Measurements from ENCODE around the gene SEC16B. TPM values are rescaled to one million over a fixed set of nuclear protein-coding genes. Genes with fewer than 3 reads are reported as not detected.

SEC16B gene
- total and polyA plus RNA-seq, 2 donors, result 2.7 to 8.6 TPM

DNA sequence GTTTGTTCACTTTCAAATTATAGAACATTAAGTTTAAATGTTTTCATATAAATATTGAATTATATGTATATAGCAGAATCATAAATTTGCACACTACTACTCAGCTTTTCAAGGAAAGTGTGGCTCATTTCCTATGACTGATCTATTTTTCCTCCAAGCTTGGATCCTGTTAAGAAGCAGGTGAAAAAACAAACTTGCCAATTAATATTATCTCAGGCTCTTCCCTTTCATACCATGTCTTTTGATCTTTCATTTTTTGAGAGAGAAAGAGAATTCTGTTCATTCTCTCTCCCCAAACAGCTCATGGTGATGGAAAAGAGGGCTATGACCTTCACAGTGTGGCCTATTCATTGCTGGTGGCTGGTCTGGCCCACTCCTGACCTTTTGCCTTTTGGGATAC, 43.7 kb downstream of the SEC16B start:
- H3K4me1 ChIP-seq (ENCODE audit: insufficient read depth), result no peaks in the 10 kb centered on the region
- no peak overlapping the region for H3K27ac ChIP-seq (ENCODE audit: low read depth)
- no peak overlapping the region for H3K4me3 ChIP-seq (ENCODE audit: low read depth, low read length)
- DNase-seq (ENCODE audit: extremely low spot score), result no peak
- no peaks in the 10 kb centered on the region for H3K36me3 ChIP-seq (ENCODE audit: insufficient read depth)

DNA sequence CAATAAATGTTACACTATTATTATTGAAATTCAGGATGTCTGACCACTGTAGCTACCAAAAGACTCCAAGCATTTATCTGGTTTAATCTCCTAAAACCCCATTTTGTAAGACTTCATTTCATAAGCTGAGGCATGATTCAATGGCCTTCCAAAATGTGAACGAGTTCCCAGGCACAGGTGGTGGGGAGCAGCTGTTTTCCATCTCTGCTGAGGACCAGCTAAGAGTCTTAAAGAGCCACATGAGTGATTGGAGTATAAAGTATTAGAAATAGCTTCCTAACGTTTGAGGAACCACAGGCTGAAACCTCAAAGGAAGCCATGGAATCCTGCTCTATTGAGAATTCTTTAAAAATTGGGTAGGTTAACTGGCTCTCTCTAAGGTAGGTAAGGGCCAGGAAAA, 44.9 kb downstream of the SEC16B start:
- H3K4me3 ChIP-seq (ENCODE audit: low read depth, low read length), result no peak overlapping the region
- no peaks in the 10 kb centered on the region for H3K4me1 ChIP-seq (ENCODE audit: insufficient read depth)
- no peaks in the 10 kb centered on the region for H3K36me3 ChIP-seq (ENCODE audit: insufficient read depth)
- WGBS, result 31% methylated on average over 2 of the region's 2 CpGs
- no peak overlapping the region for H3K27ac ChIP-seq (ENCODE audit: low read depth)
- DNase-seq (ENCODE audit: extremely low spot score), result no peak

DNA sequence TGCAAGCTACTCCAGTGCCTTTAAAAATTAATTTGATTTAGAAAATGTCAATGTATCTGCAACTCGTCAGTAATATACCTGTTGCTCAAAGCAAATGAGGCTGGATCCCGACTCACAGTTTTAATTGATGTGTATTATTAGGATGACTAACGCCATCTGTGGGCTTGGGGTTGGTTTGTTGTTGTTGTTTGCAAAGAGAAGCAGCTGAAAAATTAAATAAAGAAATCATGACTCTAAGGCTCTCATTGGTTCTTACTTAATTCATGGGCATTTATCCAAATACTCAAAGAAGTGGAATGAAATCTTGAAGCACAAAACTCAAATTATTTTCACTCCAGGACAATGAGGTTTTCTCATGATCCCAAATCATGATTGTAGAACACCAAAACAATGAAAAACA, 46.4 kb downstream of the SEC16B start:
- WGBS, result 71% methylated on average over 3 of the region's 3 CpGs
- Histone ChIP-seq H3K36me3 (ENCODE audit: insufficient read depth) (no peaks in the 10 kb centered on the region), H3K4me3 (ENCODE audit: low read depth, low read length) (no peak overlapping the region), H3K4me1 (ENCODE audit: insufficient read depth) (no peaks in the 10 kb centered on the region), H3K27ac (ENCODE audit: low read depth) (no peak overlapping the region)
- DNase-seq (ENCODE audit: extremely low spot score), result no peak

DNA sequence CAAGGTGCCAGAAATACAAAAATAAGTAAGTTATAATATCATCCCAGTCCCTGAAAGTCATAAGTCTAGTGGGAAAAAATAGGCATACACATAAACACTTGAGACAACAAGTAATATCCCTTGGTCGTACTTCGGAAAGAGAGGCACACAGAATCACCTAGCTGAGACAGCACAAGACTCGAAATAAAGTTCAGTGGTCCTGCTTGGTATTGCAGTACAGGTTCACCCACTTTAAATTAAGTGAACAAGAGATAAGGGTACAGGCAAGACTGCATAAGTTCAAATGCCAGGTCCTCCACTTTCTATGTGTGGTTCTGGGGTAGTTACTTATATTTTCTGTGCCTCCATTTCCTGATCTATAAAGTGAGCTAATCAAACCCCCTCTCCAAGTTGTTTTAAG, 47.6 kb downstream of the SEC16B start:
- WGBS, result 84% methylated on average over 3 of the region's 3 CpGs
- Histone ChIP-seq H3K36me3 (ENCODE audit: insufficient read depth) (no peaks in the 10 kb centered on the region), H3K27ac (ENCODE audit: low read depth) (no peak overlapping the region), H3K4me3 (ENCODE audit: low read depth, low read length) (no peak overlapping the region), H3K4me1 (ENCODE audit: insufficient read depth) (no peaks in the 10 kb centered on the region)
- no peak for DNase-seq (ENCODE audit: extremely low spot score)

DNA sequence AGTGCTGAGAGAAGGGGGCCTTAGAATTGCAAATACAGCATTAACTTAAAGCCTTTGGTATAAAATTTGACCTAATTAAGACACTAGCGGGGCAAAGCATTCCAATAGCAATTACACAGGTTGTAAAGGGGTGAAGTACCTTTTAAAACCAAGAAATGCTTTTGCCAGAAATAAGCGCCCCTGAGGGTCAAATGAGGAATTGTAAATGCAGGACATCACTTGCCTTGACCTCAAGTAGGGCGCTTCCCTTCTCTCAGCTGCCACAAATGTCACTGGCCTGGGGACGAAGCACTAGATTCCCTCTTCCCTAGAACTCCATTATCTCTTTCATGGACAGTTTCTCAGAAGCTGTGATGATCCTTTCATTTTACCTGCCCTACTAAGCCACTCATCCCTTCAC, 48.3 kb downstream of the SEC16B start:
- 85% methylated on average over 4 of the region's 4 CpGs for WGBS
- Histone ChIP-seq H3K4me1 (ENCODE audit: insufficient read depth) (no peaks in the 10 kb centered on the region), H3K27ac (ENCODE audit: low read depth) (no peak overlapping the region), H3K4me3 (ENCODE audit: low read depth, low read length) (no peak overlapping the region), H3K36me3 (ENCODE audit: insufficient read depth) (no peaks in the 10 kb centered on the region)
- DNase-seq (ENCODE audit: extremely low spot score), result no peak

DNA sequence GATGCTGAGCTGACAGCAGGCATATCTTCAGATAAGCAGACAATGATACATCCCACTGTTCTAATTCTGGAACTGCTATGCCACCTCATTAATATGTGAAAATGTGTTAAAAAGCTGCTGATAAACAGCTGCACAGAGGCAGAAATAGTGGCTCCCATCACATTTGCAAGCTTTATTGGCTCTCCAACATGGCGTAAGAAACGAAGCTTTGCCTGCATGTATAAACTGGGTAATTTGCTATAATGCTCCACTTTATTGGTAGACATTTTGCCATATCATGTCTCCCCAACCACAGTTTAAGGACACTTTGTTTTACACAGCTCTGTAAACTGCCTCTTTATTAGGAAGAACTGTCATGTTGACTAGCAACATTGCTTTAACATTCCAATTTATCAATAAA, 49.8 kb downstream of the SEC16B start:
- Histone ChIP-seq H3K36me3 (ENCODE audit: insufficient read depth) (no peaks in the 10 kb centered on the region), H3K4me3 (ENCODE audit: low read depth, low read length) (no peak overlapping the region), H3K27ac (ENCODE audit: low read depth) (no peak overlapping the region), H3K4me1 (ENCODE audit: insufficient read depth) (no peaks in the 10 kb centered on the region)
- WGBS, result 85% methylated on average over 2 of the region's 2 CpGs
- DNase-seq (ENCODE audit: extremely low spot score), result no peak

DNA sequence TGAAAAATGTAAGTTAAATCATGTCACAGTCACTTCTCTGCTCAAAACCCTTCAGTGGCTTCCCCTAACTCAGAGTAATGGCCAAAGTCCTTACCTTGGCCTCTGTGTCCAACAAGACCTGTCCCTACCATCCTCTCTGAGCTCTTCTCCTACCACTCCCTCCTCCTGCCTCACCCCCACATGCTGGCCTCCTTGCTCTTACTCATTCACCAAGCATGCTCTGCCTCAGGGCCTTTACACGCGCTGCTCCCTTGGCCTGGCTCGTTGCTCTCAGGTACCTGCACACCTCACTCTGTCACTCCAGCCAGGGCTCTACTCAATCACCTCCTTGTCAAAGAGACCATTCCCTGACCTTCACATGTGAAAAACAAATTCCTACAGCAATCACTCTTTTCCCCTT, 54.2 kb downstream of the SEC16B start:
- H3K4me3 ChIP-seq (ENCODE audit: low read depth, low read length), result no peak overlapping the region
- no peak overlapping the region for H3K27ac ChIP-seq (ENCODE audit: low read depth)
- H3K36me3 ChIP-seq (ENCODE audit: insufficient read depth), result no peaks in the 10 kb centered on the region
- no peak for DNase-seq (ENCODE audit: extremely low spot score)
- no peaks in the 10 kb centered on the region for H3K4me1 ChIP-seq (ENCODE audit: insufficient read depth)
- 93% methylated on average over 3 of the region's 3 CpGs for WGBS

GRCh38 chr1:177914603-177915002, 55.3 kb downstream of the SEC16B start:
- DNase-seq (ENCODE audit: extremely low spot score), result no peak
- H3K4me3 ChIP-seq (ENCODE audit: low read depth, low read length), result no peak overlapping the region
- WGBS, result 89% methylated on average over 7 of the region's 7 CpGs
- no peaks in the 10 kb centered on the region for H3K36me3 ChIP-seq (ENCODE audit: insufficient read depth)
- H3K4me1 ChIP-seq (ENCODE audit: insufficient read depth), result no peaks in the 10 kb centered on the region
- no peak overlapping the region for H3K27ac ChIP-seq (ENCODE audit: low read depth)

DNA sequence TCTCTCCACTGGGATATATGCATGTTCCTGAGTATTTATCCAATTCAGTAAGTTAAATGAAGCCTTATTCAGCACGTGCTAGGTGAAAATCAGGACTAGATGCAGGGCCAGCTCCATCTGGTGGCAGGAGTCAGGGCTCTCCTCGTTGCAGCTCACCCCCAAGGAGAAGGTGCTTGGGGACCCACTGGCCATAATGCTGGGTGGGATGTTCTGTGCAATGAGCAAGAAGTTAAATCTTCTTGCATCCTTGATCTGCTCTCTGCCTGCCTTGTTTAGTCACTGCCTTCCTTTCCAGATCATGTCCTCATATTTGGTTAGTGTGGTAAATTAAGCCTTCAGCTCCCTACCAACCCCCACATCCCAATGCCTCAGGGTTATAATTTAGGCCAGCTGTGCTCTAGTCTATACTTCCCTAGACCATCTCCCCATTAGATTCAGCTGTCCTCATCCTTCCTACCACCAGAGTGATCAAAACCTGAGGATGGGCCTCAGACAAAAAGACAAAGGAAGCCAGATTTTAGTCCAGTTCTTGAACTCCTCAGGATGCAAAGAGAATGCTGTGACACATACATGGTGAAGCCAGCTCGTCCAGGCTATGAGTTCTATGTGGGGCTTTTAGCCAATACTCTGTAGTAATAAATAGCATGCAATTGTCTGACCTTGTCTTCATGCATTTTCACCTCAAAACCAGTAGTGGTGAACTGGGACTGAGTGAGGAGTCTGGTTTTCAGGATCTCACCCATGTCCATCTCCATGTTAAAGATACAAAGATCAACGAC, 55.9 kb downstream of the SEC16B start:
- H3K4me1 ChIP-seq (ENCODE audit: insufficient read depth), result no peaks in the 10 kb centered on the region
- no peak overlapping the region for H3K27ac ChIP-seq (ENCODE audit: low read depth)
- DNase-seq (ENCODE audit: extremely low spot score), result no peak
- H3K36me3 ChIP-seq (ENCODE audit: insufficient read depth), result no peaks in the 10 kb centered on the region
- H3K4me3 ChIP-seq (ENCODE audit: low read depth, low read length), result no peak overlapping the region
- 43% methylated on average over 4 of the region's 4 CpGs for WGBS

DNA sequence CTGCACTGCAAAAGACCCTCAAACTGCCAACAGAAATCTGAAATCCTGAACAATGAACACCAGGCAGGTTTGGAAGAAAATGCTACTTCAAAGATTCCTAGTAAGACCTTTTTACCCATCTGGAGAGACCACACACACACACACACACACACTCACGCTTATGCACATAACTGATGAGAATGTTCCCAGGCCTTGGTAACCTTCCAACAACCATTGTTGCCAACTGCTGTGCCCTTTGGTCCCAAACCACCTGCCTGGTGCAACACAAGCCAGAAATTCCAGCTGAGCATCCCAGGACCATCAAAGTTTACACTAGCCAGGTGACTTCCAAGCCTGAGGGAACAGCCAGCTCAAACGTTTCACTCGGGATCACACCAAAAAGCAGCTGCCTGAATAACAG, 56.9 kb downstream of the SEC16B start:
- Histone ChIP-seq H3K36me3 (ENCODE audit: insufficient read depth) (no peaks in the 10 kb centered on the region), H3K4me1 (ENCODE audit: insufficient read depth) (no peaks in the 10 kb centered on the region), H3K27ac (ENCODE audit: low read depth) (no peak overlapping the region), H3K4me3 (ENCODE audit: low read depth, low read length) (no peak overlapping the region)
- WGBS, result 42% methylated on average over 3 of the region's 3 CpGs
- no peak for DNase-seq (ENCODE audit: extremely low spot score)

DNA sequence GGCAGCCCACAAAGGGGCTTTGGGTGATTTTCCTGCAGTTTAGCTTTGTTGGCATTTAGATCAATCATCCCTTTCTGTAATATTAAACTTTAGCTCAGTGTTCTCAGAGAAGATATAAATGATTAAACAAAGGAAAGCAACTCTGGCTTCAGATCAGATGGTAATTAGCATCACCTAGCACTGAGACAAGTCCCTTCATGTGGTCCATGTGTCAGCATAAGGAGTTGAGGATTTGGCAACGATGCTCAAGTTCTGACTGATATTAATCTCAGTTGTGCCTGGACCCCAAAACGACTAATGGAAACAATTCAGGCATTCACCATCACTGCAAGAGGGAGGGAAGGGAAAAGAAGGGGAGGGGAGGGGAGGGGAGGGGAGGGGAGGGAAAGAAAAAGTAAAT, 60.4 kb downstream of the SEC16B start:
- Histone ChIP-seq H3K36me3 (ENCODE audit: insufficient read depth) (no peaks in the 10 kb centered on the region), H3K4me1 (ENCODE audit: insufficient read depth) (no peaks in the 10 kb centered on the region), H3K4me3 (ENCODE audit: low read depth, low read length) (no peak overlapping the region), H3K27ac (ENCODE audit: low read depth) (no peak overlapping the region)
- 46% methylated on average over 2 of the region's 2 CpGs for WGBS
- no peak for DNase-seq (ENCODE audit: extremely low spot score)

GRCh38 chr1:177907000-177907399, 62.9 kb downstream of the SEC16B start:
- WGBS, result 81% methylated on average over 5 of the region's 5 CpGs
- H3K4me3 ChIP-seq (ENCODE audit: low read depth, low read length), result no peak overlapping the region
- DNase-seq (ENCODE audit: extremely low spot score), result no peak
- no peaks in the 10 kb centered on the region for H3K4me1 ChIP-seq (ENCODE audit: insufficient read depth)
- no peaks in the 10 kb centered on the region for H3K36me3 ChIP-seq (ENCODE audit: insufficient read depth)
- H3K27ac ChIP-seq (ENCODE audit: low read depth), result no peak overlapping the region

- no peak overlapping the region for H3K27ac ChIP-seq (ENCODE audit: low read depth)
- no peak for DNase-seq (ENCODE audit: extremely low spot score)
- no peaks in the 10 kb centered on the region for H3K36me3 ChIP-seq (ENCODE audit: insufficient read depth)
- 87% methylated on average over 1 of the region's 1 CpG for WGBS
- no peak overlapping the region for H3K4me3 ChIP-seq (ENCODE audit: low read depth, low read length)
- H3K4me1 ChIP-seq (ENCODE audit: insufficient read depth), result no peaks in the 10 kb centered on the region
These were observed 64.2 kb downstream of the SEC16B start for GRCh38 chr1:177905686-177906085.

GRCh38 chr1:177902266-177902665, 67.6 kb downstream of the SEC16B start:
- H3K4me3 ChIP-seq (ENCODE audit: low read depth, low read length), result no peak overlapping the region
- H3K4me1 ChIP-seq (ENCODE audit: insufficient read depth), result no peaks in the 10 kb centered on the region
- DNase-seq (ENCODE audit: extremely low spot score), result no peak
- H3K27ac ChIP-seq (ENCODE audit: low read depth), result no peak overlapping the region
- WGBS, result 85% methylated on average over 5 of the region's 5 CpGs
- H3K36me3 ChIP-seq (ENCODE audit: insufficient read depth), result no peaks in the 10 kb centered on the region

All from urinary bladder (tissue), 4 donors.